ENCODE results near the gene RHOT2. TPM values are rescaled to one million over a fixed set of nuclear protein-coding genes. Genes with fewer than 3 reads are reported as not detected.

The RHOT2 gene
- polyA plus RNA-seq, 1 donor (not counting 4 experiments of a cell fraction or from before 2014, with no cell fraction given), result 58.7 TPM

DNA sequence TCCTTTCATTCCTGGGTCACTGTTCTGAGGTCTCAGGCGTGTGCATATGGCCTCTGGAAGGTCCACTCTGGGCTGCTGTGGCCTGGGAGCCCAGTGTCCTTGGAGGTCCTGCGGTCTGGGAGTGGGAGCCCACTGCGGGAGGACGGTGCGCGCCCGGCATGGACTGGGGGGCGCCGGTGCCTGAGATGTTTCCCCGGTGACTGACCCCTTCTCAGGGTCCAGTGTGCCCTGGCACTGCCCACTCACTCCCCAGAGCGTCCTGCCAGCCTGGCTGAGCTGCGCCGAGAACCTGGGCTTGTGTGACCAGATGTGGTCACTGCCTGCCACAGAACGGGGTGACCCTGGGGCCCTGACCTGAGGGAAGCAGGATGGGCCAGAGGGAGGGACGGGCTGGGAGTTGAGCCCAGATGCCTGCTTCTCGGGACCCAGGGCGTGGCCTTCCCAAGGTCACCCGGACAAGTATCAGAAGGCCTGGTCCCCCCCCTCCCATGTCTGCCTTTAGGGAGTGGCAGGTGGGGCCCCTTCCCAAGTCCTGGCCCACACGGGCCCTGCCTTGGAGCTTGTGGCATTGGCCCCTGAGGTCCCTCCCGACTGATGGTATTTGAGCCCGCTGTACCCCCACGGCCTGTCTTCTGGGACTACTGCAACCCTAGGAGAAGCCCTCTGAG is 6.4 kb downstream of the RHOT2 start:
- Histone ChIP-seq H3K27me3 (ENCODE audit: control insufficient read depth, extremely low read depth, insufficient read depth, low read length) (no peaks in the 10 kb centered on the region), H3K9me3 (ENCODE audit: control insufficient read depth, low read depth, low read length) (no peaks in the 10 kb centered on the region), H3K9me1 (ENCODE audit: control insufficient read depth, extremely low read depth, insufficient read depth, low read length) (no peaks in the 10 kb centered on the region), H3K9ac (ENCODE audit: control insufficient read depth, extremely low read depth, insufficient read depth, low read length) (no peak overlapping the region), H4K20me1 (ENCODE audit: control insufficient read depth, extremely low read depth, insufficient read depth, low read length) (no peaks in the 10 kb centered on the region), H2AFZ (ENCODE audit: control insufficient read depth, low read length) (no peak overlapping the region), H3K4me1 (ENCODE audit: control insufficient read depth, extremely low read depth, insufficient read depth, low read length) (peaks cover 23% of the 10 kb centered on the region), H3K4me2 (ENCODE audit: control insufficient read depth, extremely low read depth, insufficient read depth, low read depth, low read length) (no peak overlapping the region), H3K27ac (ENCODE audit: control insufficient read depth, insufficient read depth, low read length) (no peak overlapping the region), H3K4me3 (ENCODE audit: control insufficient read depth in 2 of 3, extremely low read depth in 1 of 3, insufficient read depth in 2 of 3, low read depth in 1 of 3, low read length in 3 of 3) (no peak overlapping the region), H3K79me2 (ENCODE audit: control insufficient read depth, insufficient read depth, low read length) (peaks cover 14% of the 10 kb centered on the region), H3K36me3 (ENCODE audit: control insufficient read depth in 2 of 2, extremely low read depth in 1 of 2, insufficient read depth in 2 of 2, low read length in 2 of 2) (peaks cover 17 to 31% of the 10 kb centered on the region in 2 experiments)
- DNase-seq (ENCODE audit: low read depth, low spot score) (no peak), FAIRE-seq (no peak)
- dilution Hi-C loops (cut with MboI; ENCODE audit: extremely low pct_ligation_motif_present, low sequenced_read_pairs), result no loop called here
- TF ChIP-seq, protein P1, sequence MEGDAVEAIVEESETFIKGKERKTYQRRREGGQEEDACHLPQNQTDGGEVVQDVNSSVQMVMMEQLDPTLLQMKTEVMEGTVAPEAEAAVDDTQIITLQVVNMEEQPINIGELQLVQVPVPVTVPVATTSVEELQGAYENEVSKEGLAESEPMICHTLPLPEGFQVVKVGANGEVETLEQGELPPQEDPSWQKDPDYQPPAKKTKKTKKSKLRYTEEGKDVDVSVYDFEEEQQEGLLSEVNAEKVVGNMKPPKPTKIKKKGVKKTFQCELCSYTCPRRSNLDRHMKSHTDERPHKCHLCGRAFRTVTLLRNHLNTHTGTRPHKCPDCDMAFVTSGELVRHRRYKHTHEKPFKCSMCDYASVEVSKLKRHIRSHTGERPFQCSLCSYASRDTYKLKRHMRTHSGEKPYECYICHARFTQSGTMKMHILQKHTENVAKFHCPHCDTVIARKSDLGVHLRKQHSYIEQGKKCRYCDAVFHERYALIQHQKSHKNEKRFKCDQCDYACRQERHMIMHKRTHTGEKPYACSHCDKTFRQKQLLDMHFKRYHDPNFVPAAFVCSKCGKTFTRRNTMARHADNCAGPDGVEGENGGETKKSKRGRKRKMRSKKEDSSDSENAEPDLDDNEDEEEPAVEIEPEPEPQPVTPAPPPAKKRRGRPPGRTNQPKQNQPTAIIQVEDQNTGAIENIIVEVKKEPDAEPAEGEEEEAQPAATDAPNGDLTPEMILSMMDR (optimal IDR thresholded peaks at IDR 0.05 in 1 of 3, IDR thresholded peaks at IDR 0.05 in 1 of 3, conservative IDR thresholded peaks at IDR 0.05 in 1 of 3; ENCODE audit: extremely low read depth in 1 of 3, insufficient read depth in 2 of 3, low read length in 3 of 3), result no peak
- no peak for TF ChIP-seq EZH2 (IDR thresholded peaks at IDR 0.05; ENCODE audit: low read length)

DNA sequence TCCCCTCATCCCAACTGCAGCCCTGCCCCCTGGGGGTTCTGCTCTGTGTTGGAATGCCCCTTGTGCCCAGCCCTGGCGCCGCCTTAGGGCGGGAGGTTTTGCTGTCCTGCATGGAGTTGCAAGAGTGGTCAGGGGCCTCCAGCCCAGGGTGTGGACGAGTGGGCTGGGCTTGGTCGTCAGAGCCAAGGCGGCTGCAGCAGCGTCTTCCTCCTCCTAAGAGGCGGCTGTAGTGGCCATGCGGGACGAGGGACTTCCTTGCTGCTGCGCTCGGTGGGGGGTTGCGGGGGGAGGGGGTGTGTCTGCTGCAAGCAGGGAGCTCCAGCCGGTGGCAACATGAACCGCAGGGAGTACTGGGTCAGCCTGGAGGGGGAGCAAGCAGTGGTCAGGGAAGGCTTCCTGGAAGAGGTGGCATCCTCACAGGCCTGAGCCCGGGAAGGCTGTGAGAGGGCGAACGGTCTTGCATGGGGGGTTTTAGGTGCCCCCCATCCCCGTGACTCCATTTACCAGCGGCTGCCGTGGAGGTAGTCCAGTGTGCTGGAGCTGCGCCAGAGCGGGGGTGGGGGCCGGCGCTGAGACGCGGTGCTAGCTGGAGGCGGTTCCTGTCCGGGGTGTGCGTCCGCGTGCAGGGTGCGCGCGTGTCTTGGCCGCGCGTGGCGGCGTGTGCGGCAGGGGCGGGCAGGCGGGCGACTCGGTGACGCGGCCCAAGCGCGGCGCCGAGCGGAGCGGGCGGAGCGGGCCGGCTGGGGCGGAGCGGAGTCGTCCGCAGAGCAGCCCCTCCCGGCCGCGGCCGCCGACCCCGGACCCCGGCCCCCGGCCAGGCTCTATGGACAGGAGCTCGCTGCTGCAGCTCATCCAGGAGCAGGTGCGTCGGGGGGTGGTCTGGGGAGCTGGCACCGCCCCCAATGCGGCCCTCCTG is 7.3 kb downstream of the RHOT2 start, which contains the start of gene RHBDL1:
TSS of gene RHBDL1 (plus strand) at position 704 of the 916 bp plus-strand sequence. CDS start at position 824, 120 bp downstream.
- Histone ChIP-seq H4K20me1 (ENCODE audit: control insufficient read depth, extremely low read depth, insufficient read depth, low read length) (no peaks in the 10 kb centered on the region), H3K9me3 (ENCODE audit: control insufficient read depth, low read depth, low read length) (no peaks in the 10 kb centered on the region), H2AFZ (ENCODE audit: control insufficient read depth, low read length) (no peak within 1 kb of the TSS), H3K9ac (ENCODE audit: control insufficient read depth, extremely low read depth, insufficient read depth, low read length) (peak within 1 kb of the TSS; percentile 47), H3K27ac (ENCODE audit: control insufficient read depth, insufficient read depth, low read length) (peak within 1 kb of the TSS; percentile 47), H3K36me3 (ENCODE audit: control insufficient read depth in 2 of 2, extremely low read depth in 1 of 2, insufficient read depth in 2 of 2, low read length in 2 of 2) (peaks cover 10 to 28% of the 10 kb centered on the region in 2 experiments), H3K4me1 (ENCODE audit: control insufficient read depth, extremely low read depth, insufficient read depth, low read length) (peaks cover 23% of the 10 kb centered on the region), H3K9me1 (ENCODE audit: control insufficient read depth, extremely low read depth, insufficient read depth, low read length) (no peaks in the 10 kb centered on the region), H3K4me2 (ENCODE audit: control insufficient read depth, extremely low read depth, insufficient read depth, low read depth, low read length) (peak within 1 kb of the TSS; percentile 79), H3K4me3 (ENCODE audit: control insufficient read depth in 2 of 3, extremely low read depth in 1 of 3, insufficient read depth in 2 of 3, low read depth in 1 of 3, low read length in 3 of 3) (peak within 1 kb of the TSS in 1 of 3 experiments; percentile 37), H3K27me3 (ENCODE audit: control insufficient read depth, extremely low read depth, insufficient read depth, low read length) (no peaks in the 10 kb centered on the region), H3K79me2 (ENCODE audit: control insufficient read depth, insufficient read depth, low read length) (peaks cover 7% of the 10 kb centered on the region)
- FAIRE-seq, result no peak
- no peak for DNase-seq (ENCODE audit: low read depth, low spot score)
- TF ChIP-seq, protein P1 (optimal IDR thresholded peaks at IDR 0.05 in 1 of 3, IDR thresholded peaks at IDR 0.05 in 1 of 3, conservative IDR thresholded peaks at IDR 0.05 in 1 of 3; ENCODE audit: extremely low read depth in 1 of 3, insufficient read depth in 2 of 3, low read length in 3 of 3), result no peak
- TF ChIP-seq EZH2 (IDR thresholded peaks at IDR 0.05; ENCODE audit: low read length), result no peak
- dilution Hi-C loops (cut with MboI; ENCODE audit: extremely low pct_ligation_motif_present, low sequenced_read_pairs), result no loop called here

All from keratinocyte (primary cell).